HG02623 (cell line): ENCODE data around the gene PAEP.
"Not testable (repeated sequence)": the region's sequence is repeated elsewhere in the genome, so short reads cannot be mapped to it uniquely, and the experiment has no call there.

Experiments
- ATAC-seq: cut with Tn5 transposase; IDR thresholded peaks from one replicate; pipeline ENCODE4 v1.9.1; 2021; ENCODE audit warnings: moderate library complexity; ENCODE audit not compliant: unreplicated experiment

Gene PAEP

GRCh38 chr9:135561391-135562234 is at the start of gene PAEP:
PAEP (plus strand) TSS chr9:135561756.
- no peak for ATAC-seq

DNA sequence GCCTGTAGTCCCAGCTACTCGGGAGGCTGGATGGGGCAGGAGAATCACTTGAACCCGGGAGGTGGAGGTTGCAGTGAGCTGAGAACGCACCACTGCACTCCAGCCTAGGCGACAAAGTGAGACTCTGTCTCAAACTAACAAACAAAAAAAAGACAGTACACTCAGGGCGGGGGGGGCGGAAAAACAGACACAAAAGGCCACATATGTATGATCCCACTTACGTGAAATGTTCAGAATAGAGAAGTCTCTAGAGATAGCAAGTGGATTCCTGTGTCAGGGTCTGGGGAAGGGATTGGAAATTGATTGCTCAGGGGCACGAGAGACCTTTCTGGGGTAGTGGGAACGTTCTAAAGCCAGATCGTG is 49.3 kb upstream of the PAEP start:
- ATAC-seq = no peak

GRCh38 chr9:135512904-135513303 is 48.7 kb upstream of the PAEP start:
- no peak for ATAC-seq

- ATAC-seq = no peak
Measured at GRCh38 chr9:135513351-135513846, 48.2 kb upstream of the PAEP start.

DNA sequence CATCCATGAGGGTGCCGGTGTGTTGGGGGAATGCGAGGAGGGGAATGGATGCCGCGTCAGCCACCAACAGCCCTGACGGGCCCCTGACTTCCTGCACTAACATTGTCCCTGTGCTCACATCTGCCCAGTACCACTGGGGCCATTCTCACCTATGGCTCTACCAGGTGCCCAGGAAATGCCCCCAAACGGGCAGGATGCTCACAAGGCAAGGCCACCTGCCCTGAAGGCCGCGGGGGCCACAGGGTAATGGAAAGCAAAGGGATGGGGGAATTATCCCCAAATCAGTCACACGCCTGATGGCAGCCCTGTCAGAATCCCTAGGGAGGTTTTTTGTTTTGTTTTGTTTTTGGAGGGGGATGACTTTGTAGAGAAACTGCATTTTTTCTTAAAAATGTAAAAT is 47.6 kb upstream of the PAEP start:
- not testable (repeated sequence) for ATAC-seq

DNA sequence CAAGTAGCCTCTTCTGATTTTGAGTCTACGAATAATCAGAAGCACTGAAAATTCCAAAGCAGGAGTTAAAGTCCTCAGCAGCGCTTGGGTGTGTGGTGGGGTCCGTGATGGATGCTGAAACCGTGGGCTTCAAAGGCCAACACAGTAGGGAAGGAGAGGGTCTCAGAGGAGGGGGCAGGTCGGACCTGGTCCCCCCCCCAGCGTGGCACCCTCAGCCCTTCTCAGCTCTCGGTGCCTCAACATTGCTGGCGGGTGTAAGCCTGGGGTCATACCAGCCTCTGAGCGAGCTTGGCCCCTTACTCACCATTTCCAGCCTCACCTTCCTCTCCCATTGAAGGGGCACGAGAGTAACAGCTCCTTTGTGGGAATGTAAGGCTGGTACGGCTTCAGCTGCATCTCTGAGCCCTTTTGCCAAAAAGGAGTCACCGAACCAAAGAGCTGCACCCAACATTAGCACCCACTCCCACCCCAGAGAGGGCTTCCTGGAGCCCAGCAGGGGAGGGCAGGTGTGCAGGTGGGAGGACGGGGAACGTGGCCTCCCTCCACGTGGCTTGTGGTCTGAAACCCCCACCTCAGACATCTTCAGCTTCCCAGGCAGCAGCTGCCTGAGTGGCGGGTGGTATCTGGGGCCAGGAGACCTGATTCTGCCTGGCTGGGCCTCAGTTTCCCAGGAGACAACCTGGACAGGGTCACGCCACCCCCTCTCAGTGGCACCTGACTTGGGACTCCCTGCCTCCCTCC is 47.0 kb upstream of the PAEP start:
- no peak for ATAC-seq

- ATAC-seq = no peak
Measured at GRCh38 chr9:135515083-135515951, 46.2 kb upstream of the PAEP start.

DNA sequence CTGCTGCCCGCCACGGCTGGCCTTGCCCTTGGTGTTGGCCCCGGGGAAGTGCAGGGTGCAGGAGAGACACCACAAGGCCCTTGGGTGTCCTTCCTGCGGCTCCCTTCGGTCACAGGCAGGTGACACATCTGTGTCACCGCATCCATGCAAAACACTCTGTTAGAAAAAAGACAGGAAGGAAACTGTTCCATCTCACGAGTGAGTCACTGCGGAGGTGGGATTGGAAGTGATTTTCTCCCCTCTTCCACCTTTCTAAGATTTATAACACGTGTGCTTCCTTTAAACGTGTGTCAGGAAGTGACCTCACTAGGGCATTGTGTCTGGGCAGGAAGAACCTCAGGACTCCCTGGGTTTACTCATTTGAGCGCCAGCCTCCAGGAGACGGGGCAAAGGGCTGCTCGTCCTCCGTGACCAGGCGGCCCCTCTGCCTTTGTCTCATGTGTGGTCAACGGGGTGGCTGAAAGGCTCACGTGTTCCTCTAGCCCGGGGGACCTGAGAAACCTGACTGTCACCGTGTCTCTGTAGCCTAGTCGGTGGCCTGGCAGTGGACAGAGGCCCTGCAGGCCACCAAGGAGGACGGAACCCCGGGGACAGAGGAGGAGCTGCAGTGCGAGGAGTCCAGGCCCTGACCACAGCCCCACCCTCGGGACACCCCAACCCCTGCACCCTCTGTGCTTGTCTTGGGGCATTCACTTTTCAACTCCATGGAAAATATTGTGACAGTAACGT is 45.3 kb upstream of the PAEP start:
- no peak for ATAC-seq

- no peak for ATAC-seq
Measured at GRCh38 chr9:135517407-135517822, 44.1 kb upstream of the PAEP start.

GRCh38 chr9:135519179-135519971 is 42.2 kb upstream of the PAEP start:
- no peak for ATAC-seq

DNA sequence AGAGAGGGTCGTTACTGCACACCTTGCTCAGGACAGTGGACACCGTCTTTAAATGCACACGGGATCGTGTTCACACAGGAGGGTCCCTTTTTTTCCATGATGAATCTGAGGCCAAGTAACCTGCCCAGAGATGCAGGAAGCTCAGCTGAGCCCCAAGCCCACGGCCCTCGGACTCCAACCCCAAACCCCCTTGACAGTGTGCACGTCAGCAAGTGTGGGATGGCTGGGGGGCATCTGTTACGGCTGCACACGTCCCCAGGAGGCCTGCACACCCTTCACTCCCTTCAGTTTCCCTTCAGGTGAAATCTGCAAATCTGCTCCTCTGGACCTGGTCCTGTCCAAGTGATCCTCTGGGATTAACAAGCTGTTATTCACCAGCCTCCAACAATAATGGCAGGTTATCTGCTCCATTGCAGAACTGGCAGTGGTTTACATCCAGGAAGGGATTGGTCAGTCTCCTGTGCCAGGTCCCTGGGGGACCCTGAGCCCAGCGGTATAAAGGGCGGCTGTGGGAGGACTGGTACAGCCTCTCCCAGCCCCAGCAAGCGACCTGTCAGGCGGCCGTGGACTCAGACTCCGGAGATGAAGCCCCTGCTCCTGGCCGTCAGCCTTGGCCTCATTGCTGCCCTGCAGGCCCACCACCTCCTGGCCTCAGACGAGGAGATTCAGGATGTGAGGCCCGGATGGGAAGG is 40.5 kb upstream of the PAEP start, which contains the start of gene LCN1:
Gene LCN1 (plus strand): TSS at position 525 of the 692 bp plus-strand sequence. CDS start 58 bp downstream, at position 583.
- ATAC-seq = no peak

DNA sequence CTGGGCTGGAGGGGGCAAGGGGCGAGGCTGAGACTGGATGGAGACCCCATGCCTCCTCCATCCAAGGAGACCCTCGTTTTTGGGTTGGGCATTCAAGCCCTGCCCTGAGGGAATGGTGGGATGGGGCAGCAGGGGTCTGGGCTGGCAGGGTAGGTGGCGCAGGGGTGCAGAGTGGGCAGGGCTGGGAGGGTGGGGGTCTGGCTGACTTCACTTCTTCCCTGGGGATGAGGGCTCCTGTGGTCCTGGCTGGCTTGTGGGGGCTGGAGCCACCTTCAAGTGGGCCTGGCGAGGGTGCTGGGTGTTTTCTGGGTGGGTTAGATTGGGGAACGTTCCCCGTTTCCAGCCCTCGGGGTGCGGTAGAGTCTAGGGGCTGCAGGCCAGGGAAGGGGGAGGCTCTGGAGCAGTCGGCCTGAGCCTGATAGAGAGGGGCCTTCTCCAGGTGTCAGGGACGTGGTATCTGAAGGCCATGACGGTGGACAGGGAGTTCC is 39.9 kb upstream of the PAEP start:
- ATAC-seq = no peak

DNA sequence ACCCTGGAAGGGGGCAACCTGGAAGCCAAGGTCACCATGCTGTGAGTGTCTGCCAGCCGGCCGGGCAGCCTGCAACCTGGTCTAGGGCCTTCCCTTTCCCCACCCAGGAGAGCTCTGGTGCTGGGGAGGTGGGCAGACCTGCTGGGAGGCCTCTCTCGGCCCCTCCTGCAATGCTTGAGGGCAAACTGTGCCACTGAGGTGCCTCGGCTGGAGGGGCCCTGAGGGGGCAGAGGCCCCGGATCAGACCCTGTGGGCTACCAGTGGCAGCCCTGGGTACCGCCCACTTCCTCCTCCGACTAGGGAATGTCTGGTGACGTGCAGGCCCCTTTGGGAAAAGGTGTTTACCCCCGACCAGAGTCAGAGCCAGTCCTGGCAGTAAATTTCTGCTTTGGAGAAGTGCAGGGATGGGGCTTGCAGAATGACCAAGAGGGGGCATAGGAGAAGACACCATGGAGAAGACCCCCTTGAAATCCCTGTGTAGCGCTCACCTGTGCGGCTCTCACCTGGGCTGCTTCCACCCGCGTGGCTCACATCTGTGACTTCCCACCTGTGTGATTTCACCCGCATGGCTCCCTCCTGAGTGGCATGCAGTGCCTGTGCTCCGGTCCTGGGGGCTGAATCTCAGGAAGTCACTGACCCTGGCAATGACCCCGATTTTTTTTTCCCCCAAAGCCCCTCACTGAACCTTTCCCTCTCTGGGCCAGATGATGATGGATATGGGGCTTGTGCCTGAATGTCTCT is 39.2 kb upstream of the PAEP start:
- no peak for ATAC-seq

- no peak for ATAC-seq
Measured at GRCh38 chr9:135522931-135523330, 38.6 kb upstream of the PAEP start.

GRCh38 chr9:135523521-135524129 is 37.9 kb upstream of the PAEP start:
- ATAC-seq = no peak

GRCh38 chr9:135524130-135524861 is 37.3 kb upstream of the PAEP start:
- no peak for ATAC-seq
